GM18526 (cell line): ENCODE data around the gene MEG3.

Experiments
- POLR2A ChIP-seq: IDR thresholded peaks from 3 replicates; pipeline ENCODE4 v1.6.1; 2011; ENCODE audit not compliant: insufficient read length; ENCODE audit errors: extremely low read depth

The MEG3 gene

GRCh38 chr14:100857923-100858837, 32.3 kb downstream of the MEG3 start:
- no peak for TF ChIP-seq POLR2A

DNA sequence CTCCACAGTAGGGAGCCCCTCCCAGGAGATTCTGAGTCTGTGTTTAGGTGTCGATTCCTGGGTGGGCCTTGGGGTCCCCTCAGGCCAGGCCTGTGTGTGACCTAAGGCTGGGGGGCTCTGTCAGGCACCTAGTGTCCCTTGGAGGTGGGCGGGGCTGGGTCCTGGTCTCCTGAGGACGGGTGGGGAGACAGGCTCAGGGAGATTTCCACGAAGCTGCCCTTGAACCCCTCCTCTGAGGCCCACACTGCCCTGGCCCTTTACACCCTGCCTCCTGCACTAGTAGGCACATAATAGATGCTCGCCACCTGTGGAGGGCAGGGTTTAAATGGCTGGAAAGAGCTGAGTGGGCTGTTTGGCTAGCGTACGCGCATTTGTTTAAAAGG, 32.9 kb downstream of the MEG3 start:
- no peak for TF ChIP-seq POLR2A

DNA sequence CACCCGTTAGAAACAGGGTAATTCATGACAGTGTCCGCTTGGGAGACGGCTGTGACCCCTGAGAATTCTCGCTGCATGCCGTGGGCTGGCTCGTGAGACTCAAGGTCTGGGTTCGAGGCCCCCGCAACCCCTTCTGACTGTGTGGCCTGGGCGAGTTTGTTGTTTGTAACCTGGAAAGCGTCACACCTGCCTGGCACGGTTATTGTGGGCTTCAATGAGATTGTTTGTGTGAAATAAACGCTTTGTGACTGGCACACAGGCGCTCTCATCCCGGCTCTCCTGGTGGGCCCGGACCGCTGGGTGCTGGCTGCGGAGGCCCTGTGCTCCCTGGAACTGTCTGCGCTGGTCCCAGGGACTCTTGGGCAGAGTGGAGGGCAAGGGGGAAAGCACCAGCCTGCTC, 33.9 kb downstream of the MEG3 start:
- TF ChIP-seq POLR2A, result no peak

DNA sequence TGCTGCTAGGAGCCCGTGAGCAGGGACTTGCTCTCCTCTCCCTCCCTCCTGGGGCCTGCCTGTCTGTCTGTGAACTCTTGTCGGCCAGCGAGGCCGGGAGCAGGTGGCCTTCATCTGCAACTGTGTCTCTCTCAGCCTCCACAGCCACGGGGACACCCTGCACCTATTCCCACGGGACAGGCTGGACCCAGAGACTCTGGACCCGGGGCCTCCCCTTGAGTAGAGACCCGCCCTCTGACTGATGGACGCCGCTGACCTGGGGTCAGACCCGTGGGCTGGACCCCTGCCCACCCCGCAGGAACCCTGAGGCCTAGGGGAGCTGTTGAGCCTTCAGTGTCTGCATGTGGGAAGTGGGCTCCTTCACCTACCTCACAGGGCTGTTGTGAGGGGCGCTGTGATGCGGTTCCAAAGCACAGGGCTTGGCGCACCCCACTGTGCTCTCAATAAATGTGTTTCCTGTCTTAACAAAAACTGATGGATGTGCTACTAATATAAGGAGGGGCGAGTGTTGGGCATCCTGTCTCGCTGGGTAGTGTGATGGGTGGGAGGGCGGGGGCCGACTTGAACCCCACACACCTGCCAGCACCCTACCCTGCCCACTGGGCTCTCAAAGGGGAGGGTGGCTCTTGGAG, 34.8 kb downstream of the MEG3 start:
- no peak for TF ChIP-seq POLR2A

DNA sequence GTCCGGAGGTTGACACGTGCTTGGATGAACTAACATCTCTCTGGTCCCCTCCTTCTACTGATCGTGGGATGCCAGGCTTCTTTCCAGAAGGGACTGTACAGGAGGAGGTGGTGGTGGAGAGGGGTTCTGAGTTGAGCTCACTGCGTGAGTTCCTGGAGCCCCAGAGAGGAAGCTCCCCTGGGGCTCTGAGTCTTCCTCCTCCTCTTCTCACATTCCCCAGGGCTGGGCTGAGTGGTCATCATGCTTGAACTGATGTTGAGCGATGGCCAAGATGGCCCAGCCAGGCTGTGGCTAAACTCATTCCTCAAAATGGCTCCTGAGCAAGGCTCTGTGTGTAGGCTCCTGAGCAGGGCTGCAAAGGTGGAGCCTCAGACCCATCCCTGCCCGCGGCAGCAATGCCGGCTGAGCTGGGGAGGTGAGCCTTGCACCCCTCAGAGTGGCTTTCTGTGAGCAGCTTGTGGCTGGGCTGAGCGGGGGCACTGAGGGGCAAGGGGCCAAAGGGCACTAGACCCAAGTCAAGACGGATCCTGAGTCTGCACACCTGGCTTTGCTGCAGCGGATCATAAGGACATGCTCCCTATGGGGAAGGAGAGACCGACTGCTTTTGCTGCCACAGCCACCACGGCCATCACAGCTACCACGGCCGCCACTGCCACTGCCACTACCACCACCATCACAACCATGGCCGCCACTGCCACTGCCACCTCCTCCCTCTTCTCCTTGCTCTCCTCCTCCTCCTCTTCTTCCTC, 35.4 kb downstream of the MEG3 start:
- TF ChIP-seq POLR2A, result no peak

- no peak for TF ChIP-seq POLR2A
These were observed 36.0 kb downstream of the MEG3 start for GRCh38 chr14:100861937-100862247.

DNA sequence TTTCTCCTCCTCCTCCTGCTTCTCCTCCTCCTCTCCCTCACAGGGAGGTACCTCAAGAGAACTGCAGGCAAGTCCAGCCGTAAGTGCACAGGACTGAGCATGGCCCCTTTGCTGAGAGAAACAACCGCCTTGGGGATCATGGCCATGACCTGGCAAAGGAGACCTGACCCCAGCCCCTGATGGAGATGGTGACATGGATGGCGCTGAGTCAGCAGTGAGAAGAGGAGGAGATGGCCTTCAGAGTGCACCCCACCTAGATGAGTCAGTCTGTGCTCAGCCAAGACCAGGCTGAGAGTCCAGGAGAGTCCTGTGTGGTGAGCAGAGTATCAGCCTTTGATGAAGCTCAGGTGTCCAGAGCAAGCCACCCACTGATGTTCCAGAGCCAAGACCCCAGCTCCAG, 36.4 kb downstream of the MEG3 start:
- TF ChIP-seq POLR2A, result no peak

- no peak for TF ChIP-seq POLR2A
These were observed 36.9 kb downstream of the MEG3 start for GRCh38 chr14:100862793-100863192.

- TF ChIP-seq POLR2A, result no peak
These were observed 38.3 kb downstream of the MEG3 start for GRCh38 chr14:100864206-100864605.

DNA sequence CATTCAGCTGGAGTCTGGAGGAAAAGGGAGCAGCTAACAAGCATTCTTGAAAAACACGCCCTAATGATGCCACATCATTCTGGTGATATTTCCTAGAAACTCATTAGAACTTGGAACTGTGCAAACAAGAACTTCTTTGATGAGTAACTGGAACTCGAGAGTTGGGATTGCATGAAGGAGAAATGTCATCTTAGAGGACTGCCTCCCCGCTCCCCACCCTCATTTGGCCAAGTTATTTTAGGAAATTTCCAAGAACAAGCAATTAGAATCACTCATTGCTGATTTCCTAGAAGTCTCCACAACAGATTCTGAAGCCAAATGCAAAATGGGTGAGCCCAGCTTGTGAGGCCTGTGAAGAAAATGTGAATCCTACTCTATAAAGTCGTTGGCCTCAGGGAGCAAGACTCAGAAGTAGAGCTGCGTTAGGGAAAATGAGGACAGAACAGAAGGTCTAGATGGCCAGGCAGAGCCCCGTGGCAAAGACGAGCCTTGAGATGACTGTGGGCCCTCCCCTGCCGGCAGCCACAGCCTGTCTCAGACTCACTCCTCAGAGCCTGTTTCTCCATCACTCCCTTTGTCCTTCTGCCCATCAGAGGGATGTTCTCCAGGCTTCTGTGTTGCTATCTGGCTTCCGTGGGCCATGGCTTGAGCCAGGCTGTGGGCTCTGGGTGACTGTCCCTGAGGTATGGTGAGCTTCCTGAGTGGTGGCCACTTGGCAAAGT, 39.2 kb downstream of the MEG3 start:
- TF ChIP-seq POLR2A, result no peak

DNA sequence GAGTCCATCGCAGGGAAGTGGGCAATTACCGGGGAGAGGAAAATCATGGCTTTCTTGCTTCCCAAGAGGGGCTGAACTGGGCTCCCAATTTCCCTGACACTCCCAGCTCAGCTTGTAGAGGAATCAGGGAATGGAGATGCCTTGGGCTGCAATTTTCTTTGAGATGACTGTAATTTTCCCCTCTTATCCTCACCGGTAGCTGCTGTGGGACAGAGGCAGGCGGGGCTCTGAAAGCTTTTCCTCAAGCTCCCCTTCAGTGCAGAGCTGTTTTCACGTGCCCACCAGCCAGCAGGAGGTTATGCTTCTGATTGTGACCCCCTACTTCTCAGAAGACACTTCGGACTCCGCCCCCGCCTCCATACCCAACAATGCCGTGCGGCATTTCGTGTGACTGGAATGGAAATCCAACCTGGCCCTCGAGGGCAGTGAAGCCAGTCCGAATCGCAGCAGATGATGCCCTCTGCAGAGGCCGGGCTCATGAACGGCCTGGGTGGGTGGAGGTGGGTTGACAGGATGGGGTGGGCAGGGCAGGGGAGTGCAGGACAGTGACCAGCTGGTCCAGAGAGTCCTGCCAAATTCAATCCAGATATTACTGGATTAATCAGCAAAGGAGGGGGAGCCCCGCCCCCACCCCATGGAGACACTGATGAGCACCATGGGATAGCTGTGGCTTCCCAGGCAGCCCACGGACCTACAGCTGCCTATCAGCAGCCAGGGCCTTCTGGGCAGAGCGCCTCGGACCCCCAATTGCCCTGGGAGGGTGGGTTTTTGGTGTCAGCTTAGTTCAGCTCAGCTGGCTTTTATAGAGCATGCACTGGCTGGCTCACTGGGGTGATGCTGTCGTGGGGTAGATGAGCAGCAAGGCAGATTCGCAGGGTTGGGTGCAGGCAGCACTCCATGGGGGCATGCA, 40.0 kb downstream of the MEG3 start:
- TF ChIP-seq POLR2A, result no peak

- no peak for TF ChIP-seq POLR2A
These were observed 41.0 kb downstream of the MEG3 start for GRCh38 chr14:100866666-100867630.

DNA sequence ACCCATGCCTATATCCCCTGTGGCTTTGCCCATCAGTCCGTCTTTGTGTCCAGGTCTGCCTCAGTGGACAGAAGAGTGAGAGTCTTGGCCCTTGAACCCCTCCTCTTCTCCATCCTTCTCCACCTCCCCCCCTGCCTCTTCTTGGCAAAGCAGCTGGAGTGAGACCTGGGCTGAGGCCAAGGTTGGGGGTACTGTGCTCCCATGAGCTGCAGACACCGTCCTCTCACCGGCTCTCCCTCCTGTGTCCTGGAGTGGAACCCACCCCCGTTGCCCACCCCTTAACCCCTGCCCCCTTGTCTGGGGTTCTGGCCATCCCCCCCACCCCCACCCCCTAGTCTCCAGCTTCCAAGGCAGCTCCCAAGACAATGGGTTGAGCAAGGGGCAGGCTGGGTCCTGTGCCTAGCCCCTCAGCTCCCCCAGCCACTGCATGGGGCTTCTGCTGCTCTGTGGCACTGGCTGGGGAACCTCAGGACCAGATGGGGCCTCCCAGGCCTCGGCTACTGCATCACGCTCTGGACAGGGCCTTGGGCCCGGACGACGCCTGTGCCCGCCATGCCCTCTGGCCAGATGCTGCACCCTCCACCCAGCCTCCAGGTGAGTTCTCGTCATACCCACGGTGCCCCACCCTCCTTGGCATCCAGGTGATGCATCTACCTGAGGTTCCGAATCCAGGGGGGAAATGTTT, 41.9 kb downstream of the MEG3 start:
- no peak for TF ChIP-seq POLR2A
